Type B pancreatic cell (in vitro differentiated cells): ENCODE results near the gene LIX1L. TPM values are rescaled to one million over a fixed set of nuclear protein-coding genes. Genes with fewer than 3 reads are reported as not detected.

ENCODE experiments used
- DNase-seq: peaks from one replicate; pipeline ENCODE4 v3.0.0; 2021; ENCODE audit warnings: mixed read lengths; ENCODE audit not compliant: unreplicated experiment; ENCODE audit errors: extremely low spot score
- H3K27ac Mint-ChIP-seq: 2 replicates; pipeline ENCODE4 v1.8.0; 2021; ENCODE audit warnings: mild to moderate bottlenecking, mixed read lengths
- H3K27me3 Mint-ChIP-seq: 2 replicates; pipeline ENCODE4 v1.8.0; 2021; ENCODE audit warnings: mixed read lengths
- H3K36me3 Mint-ChIP-seq: 2 replicates; pipeline ENCODE4 v1.8.0; 2021; ENCODE audit warnings: mixed read lengths
- H3K4me1 Mint-ChIP-seq: one replicate; pipeline ENCODE4 v1.8.0; 2021; ENCODE audit warnings: mixed read lengths; ENCODE audit not compliant: unreplicated experiment
- H3K4me3 Mint-ChIP-seq: 2 replicates; pipeline ENCODE4 v1.8.0; 2021; ENCODE audit warnings: mild to moderate bottlenecking, mixed read lengths
- H3K9me3 Mint-ChIP-seq: 2 replicates; pipeline ENCODE4 v1.8.0; 2021; ENCODE audit warnings: mixed read lengths
- CTCF ChIP-seq: fragments of 200-600 bp; sonication (generic); conservative IDR thresholded peaks from 2 replicates; pipeline ENCODE4 v1.5.0; 2021; ENCODE audit warnings: antibody characterized with exemption, mild to moderate bottlenecking
- total RNA-seq: library from RNA; stranded (reverse); gene quantifications from 2 replicates; pipeline ENCODE4 v1.2.1, GENCODE V29; 2021; ENCODE audit warnings: low replicate concordance

Gene LIX1L
- total RNA-seq, 1 donor from 2014 or later: 24.2 TPM

- no peak overlapping the region for H3K4me3 Mint-ChIP-seq
- no peaks in the 10 kb centered on the region for H3K36me3 Mint-ChIP-seq
- peaks cover 4% of the 10 kb centered on the region for H3K4me1 Mint-ChIP-seq
- H3K9me3 Mint-ChIP-seq: no peaks in the 10 kb centered on the region
- DNase-seq: no peak
- no peaks in the 10 kb centered on the region for H3K27me3 Mint-ChIP-seq
- TF ChIP-seq CTCF: no peak
- no peak overlapping the region for H3K27ac Mint-ChIP-seq
Measured at GRCh38 chr1:145946477-145946986, 11.3 kb downstream of the LIX1L start.

DNA sequence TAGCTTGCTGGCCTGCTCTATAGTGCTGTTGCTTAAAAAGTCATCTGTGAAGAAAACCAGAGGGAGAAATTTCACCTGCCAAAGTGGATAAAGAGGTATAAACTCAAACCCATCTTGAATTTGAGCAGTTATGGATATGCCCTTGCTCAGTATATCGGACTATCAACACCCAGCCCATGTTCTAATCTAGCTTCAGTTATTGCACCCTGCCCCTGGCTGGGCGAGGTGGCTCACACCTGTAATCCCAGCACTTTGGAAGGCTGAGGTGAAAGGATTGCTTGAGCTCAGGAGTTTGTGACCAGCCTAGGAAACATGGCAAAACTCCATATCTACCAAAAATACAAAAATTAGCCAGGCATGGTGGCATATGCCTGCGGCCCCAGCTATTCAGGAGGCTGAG is 13.3 kb downstream of the LIX1L start:
- Mint-ChIP-seq H3K4me1 (peaks cover 4% of the 10 kb centered on the region), H3K27ac (no peak overlapping the region), H3K4me3 (no peak overlapping the region), H3K27me3 (no peaks in the 10 kb centered on the region), H3K36me3 (no peaks in the 10 kb centered on the region), H3K9me3 (no peaks in the 10 kb centered on the region)
- no peak for TF ChIP-seq CTCF
- DNase-seq: no peak

GRCh38 chr1:145942871-145943270 is 14.9 kb downstream of the LIX1L start:
- H3K36me3 Mint-ChIP-seq: no peaks in the 10 kb centered on the region
- no peak overlapping the region for H3K27ac Mint-ChIP-seq
- H3K4me1 Mint-ChIP-seq: no peaks in the 10 kb centered on the region
- H3K27me3 Mint-ChIP-seq: no peaks in the 10 kb centered on the region
- H3K9me3 Mint-ChIP-seq: no peaks in the 10 kb centered on the region
- H3K4me3 Mint-ChIP-seq: no peak overlapping the region
- no peak for TF ChIP-seq CTCF
- DNase-seq: no peak

DNA sequence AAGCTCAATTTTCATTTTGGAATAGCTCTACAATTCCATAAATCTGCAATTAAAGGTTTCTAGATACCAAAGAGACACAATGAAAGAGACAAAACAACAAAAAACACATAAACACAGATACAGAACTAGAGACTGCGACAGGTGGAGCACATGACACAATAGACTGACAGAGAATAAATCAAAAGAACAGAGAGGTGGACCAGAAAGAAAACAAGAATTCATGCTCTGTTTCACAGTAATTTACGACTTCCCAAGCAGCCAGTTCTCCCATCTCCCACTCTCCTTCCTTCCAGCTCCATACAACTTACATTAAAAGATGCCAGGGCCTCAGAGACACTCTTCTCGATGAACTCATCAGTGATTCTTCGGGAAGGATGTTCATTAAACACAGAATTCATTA is 15.4 kb downstream of the LIX1L start:
- DNase-seq: no peak
- Mint-ChIP-seq H3K4me1 (no peaks in the 10 kb centered on the region), H3K27ac (no peak overlapping the region), H3K4me3 (no peak overlapping the region), H3K9me3 (no peaks in the 10 kb centered on the region), H3K27me3 (no peaks in the 10 kb centered on the region), H3K36me3 (no peaks in the 10 kb centered on the region)
- no peak for TF ChIP-seq CTCF

DNA sequence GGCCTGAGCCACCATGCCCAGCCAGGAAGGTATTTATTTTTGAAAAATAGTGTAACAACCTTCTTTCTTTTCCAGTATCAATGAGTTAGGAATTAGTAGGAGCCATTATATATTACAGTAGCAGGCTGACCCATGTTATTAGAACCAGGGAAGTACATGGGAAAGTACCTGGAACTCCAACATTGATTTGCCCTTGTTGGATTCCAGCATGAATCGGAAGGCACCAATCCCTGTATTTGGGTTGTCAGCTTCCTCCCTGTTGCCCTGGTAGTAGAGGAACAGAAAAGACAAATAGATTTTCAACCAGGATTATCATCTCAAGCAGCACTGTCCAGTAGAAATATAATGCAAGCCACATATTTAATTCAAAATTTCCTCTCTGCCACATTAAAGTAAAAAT is 20.4 kb downstream of the LIX1L start:
- no peak for DNase-seq
- Mint-ChIP-seq H3K4me1 (no peaks in the 10 kb centered on the region), H3K36me3 (peaks cover 3% of the 10 kb centered on the region), H3K27me3 (no peaks in the 10 kb centered on the region), H3K27ac (no peak overlapping the region), H3K9me3 (no peaks in the 10 kb centered on the region), H3K4me3 (no peak overlapping the region)
- no peak for TF ChIP-seq CTCF

DNA sequence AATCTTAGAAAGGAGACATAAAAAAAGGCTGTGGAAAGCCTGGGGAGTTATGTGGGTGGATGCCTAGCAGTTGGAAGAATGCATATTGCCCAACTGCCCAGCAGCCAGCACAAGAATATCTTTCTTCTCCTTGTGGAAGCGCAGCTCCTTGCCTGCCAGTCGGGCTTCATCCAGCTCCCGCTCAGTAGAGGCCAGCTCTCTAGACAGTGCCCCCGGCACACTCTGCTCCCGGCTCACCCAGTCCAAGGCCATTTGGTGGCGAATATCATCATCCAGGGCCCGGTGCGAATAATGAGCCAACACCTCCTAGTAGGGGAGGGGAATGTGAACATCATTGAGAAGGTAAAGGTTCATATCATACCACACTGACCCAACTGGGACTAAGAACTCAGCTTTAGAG is 21.6 kb downstream of the LIX1L start:
- DNase-seq: no peak
- Mint-ChIP-seq H3K4me3 (no peak overlapping the region), H3K27me3 (no peaks in the 10 kb centered on the region), H3K27ac (no peak overlapping the region), H3K9me3 (no peaks in the 10 kb centered on the region), H3K36me3 (peaks cover 3% of the 10 kb centered on the region), H3K4me1 (no peaks in the 10 kb centered on the region)
- TF ChIP-seq CTCF: no peak
